Fibroblast of lung (primary cell): ENCODE results near the gene HDLBP. TPM values are rescaled to one million over a fixed set of nuclear protein-coding genes. Genes with fewer than 3 reads are reported as not detected.

Experiments
- DNase-seq, 2 donors: peaks; one replicate each; pipeline versions ENCODE4 v3.0.0 to v3.0.0-alpha.2; 2010; ENCODE audit warnings: low read depth in 2 of 2
- H2AFZ ChIP-seq: 2 replicates; pipeline ENCODE4 v1.5.1; 2012; ENCODE audit warnings: low read length, control low read depth, inconsistent platforms
- H3K27ac ChIP-seq: 2 replicates; pipeline ENCODE4 v1.5.1; 2011; ENCODE audit warnings: low read length, control low read depth; ENCODE audit not compliant: insufficient read depth
- H3K27me3 ChIP-seq: 2 replicates; pipeline ENCODE4 v1.5.1; 2011; ENCODE audit warnings: mild to moderate bottlenecking, low read length; ENCODE audit not compliant: control insufficient read depth, insufficient read depth
- H3K36me3 ChIP-seq: 2 replicates; pipeline ENCODE4 v1.5.1; 2011; ENCODE audit warnings: low read length; ENCODE audit not compliant: control insufficient read depth, insufficient read depth
- H3K4me1 ChIP-seq: 2 replicates; pipeline ENCODE4 v1.5.1; 2011; ENCODE audit warnings: low read length; ENCODE audit not compliant: control insufficient read depth, insufficient read depth; ENCODE audit errors: extremely low read depth
- H3K4me2 ChIP-seq: 2 replicates; pipeline ENCODE4 v1.5.1; 2011; ENCODE audit warnings: low read length, control low read depth; ENCODE audit not compliant: insufficient read depth; ENCODE audit errors: extremely low read depth
- H3K4me3 ChIP-seq, 4 experiments: fragments of 200-600 bp in 1 of 4; sonication (generic) in 1 of 4; replicated peaks in 1 of 4; 2 replicates each; pipeline ENCODE4 v1.5.1; 2011 to 2016; ENCODE audit warnings: low read length in 4 of 4, low read depth in 3 of 4, mild to moderate bottlenecking in 3 of 4, control low read depth in 2 of 4, inconsistent platforms in 1 of 4, mixed read lengths in 1 of 4; ENCODE audit not compliant: insufficient read depth in 1 of 4; ENCODE audit errors: control extremely low read depth in 1 of 4
- H3K79me2 ChIP-seq: 2 replicates; pipeline ENCODE4 v1.5.1; 2012; ENCODE audit warnings: mild to moderate bottlenecking, low read length, inconsistent platforms; ENCODE audit not compliant: control insufficient read depth, insufficient read depth
- H3K9ac ChIP-seq: 2 replicates; pipeline ENCODE4 v1.5.1; 2011; ENCODE audit warnings: mild to moderate bottlenecking, low read length, control low read depth; ENCODE audit not compliant: insufficient read depth
- H3K9me3 ChIP-seq: 2 replicates; pipeline ENCODE4 v1.5.1; 2012; ENCODE audit warnings: low read depth, low read length; ENCODE audit not compliant: control insufficient read depth, insufficient read depth
- H4K20me1 ChIP-seq: 2 replicates; pipeline ENCODE4 v1.5.1; 2011; ENCODE audit warnings: low read length; ENCODE audit not compliant: control insufficient read depth, insufficient read depth; ENCODE audit errors: extremely low read depth
- EZH2 ChIP-seq: IDR thresholded peaks from 2 replicates; pipeline ENCODE4 v1.5.1; 2012; ENCODE audit warnings: low read length, control low read depth, mild to moderate bottlenecking; ENCODE audit errors: missing control alignments
- polyA plus RNA-seq, 2 donors: library from polyadenylated mRNA; depleted of rRNA in 1 of 2; stranded (reverse) in 1 of 2; unstranded in 1 of 2; fragments of >200 nt; gene quantifications; 2 replicates each; pipeline ENCODE4 v1.2.1, GENCODE V29; 2011 to 2012; ENCODE audit warnings: missing spikeins in 1 of 2
- total RNA-seq: library from RNA; depleted of rRNA; stranded (reverse); fragments of >200 nt; gene quantifications from 2 replicates; pipeline ENCODE4 v1.2.1, GENCODE V29; 2014
- TF ChIP-seq, protein P1 (sequence below), 2 donors: IDR thresholded peaks in 1 of 2; conservative IDR thresholded peaks in 1 of 2; 1 replicate in 1 of 2; 2 replicates in 1 of 2; pipeline ENCODE4 v1.5.1; 2011 to 2012; ENCODE audit warnings: low read length in 2 of 2, control low read depth in 1 of 2, inconsistent platforms in 1 of 2, low read depth in 1 of 2, mild to moderate bottlenecking in 1 of 2

Gene HDLBP
- total and polyA plus RNA-seq, 2 donors (not counting 1 experiment from before 2014, with no cell fraction given) = 626 to 1,354 TPM

- Histone ChIP-seq H4K20me1 (no peaks in the 10 kb centered on the region), H3K4me1 (no peaks in the 10 kb centered on the region), H2AFZ (no peak overlapping the region), H3K36me3 (peaks cover 6% of the 10 kb centered on the region), H3K27ac (no peak overlapping the region), H3K4me3 (no peak overlapping the region), H3K27me3 (no peaks in the 10 kb centered on the region), H3K79me2 (no peaks in the 10 kb centered on the region), H3K9ac (no peak overlapping the region), H3K9me3 (no peaks in the 10 kb centered on the region), H3K4me2 (no peak overlapping the region)
- DNase-seq = no peak
- no peak for TF ChIP-seq EZH2
- TF ChIP-seq, protein P1, sequence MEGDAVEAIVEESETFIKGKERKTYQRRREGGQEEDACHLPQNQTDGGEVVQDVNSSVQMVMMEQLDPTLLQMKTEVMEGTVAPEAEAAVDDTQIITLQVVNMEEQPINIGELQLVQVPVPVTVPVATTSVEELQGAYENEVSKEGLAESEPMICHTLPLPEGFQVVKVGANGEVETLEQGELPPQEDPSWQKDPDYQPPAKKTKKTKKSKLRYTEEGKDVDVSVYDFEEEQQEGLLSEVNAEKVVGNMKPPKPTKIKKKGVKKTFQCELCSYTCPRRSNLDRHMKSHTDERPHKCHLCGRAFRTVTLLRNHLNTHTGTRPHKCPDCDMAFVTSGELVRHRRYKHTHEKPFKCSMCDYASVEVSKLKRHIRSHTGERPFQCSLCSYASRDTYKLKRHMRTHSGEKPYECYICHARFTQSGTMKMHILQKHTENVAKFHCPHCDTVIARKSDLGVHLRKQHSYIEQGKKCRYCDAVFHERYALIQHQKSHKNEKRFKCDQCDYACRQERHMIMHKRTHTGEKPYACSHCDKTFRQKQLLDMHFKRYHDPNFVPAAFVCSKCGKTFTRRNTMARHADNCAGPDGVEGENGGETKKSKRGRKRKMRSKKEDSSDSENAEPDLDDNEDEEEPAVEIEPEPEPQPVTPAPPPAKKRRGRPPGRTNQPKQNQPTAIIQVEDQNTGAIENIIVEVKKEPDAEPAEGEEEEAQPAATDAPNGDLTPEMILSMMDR (conservative IDR thresholded peaks at IDR 0.05 in 1 of 2, IDR thresholded peaks at IDR 0.05 in 1 of 2; ENCODE audit: low read depth in 1 of 2, low read length in 2 of 2) = no peak
These were observed 135.0 kb downstream of the HDLBP start for GRCh38 chr2:241180495-241180894.

- peak in 1 of 2 donors; percentile 43 for DNase-seq
These were observed 135.6 kb downstream of the HDLBP start for GRCh38 chr2:241179899-241180298.

GRCh38 chr2:241178961-241179360, 136.5 kb downstream of the HDLBP start:
- Histone ChIP-seq H3K4me3 (no peak overlapping the region), H2AFZ (no peak overlapping the region), H3K4me1 (no peaks in the 10 kb centered on the region), H3K27ac (no peak overlapping the region), H3K9me3 (no peaks in the 10 kb centered on the region), H3K36me3 (peaks cover 6% of the 10 kb centered on the region), H3K27me3 (no peaks in the 10 kb centered on the region), H4K20me1 (no peaks in the 10 kb centered on the region), H3K9ac (no peak overlapping the region), H3K79me2 (no peaks in the 10 kb centered on the region), H3K4me2 (no peak overlapping the region)
- TF ChIP-seq, protein P1 (conservative IDR thresholded peaks at IDR 0.05 in 1 of 2, IDR thresholded peaks at IDR 0.05 in 1 of 2; ENCODE audit: low read depth in 1 of 2, low read length in 2 of 2) = no peak
- no peak for TF ChIP-seq EZH2
- no peak for DNase-seq

More at GRCh38 chr2:241179899-241180298, 135.6 kb downstream of the HDLBP start:
- H3K4me3 ChIP-seq = no peak overlapping the region
- no peaks in the 10 kb centered on the region for H3K9me3 ChIP-seq
- H2AFZ ChIP-seq = no peak overlapping the region
- no peaks in the 10 kb centered on the region for H3K79me2 ChIP-seq
- TF ChIP-seq, protein P1 (conservative IDR thresholded peaks at IDR 0.05 in 1 of 2, IDR thresholded peaks at IDR 0.05 in 1 of 2; ENCODE audit: low read depth in 1 of 2, low read length in 2 of 2) = no peak
- TF ChIP-seq EZH2 = no peak
- H3K27ac ChIP-seq = no peak overlapping the region
- H3K36me3 ChIP-seq = peaks cover 6% of the 10 kb centered on the region
- H3K27me3 ChIP-seq = no peaks in the 10 kb centered on the region
- H3K4me2 ChIP-seq = no peak overlapping the region
- no peaks in the 10 kb centered on the region for H4K20me1 ChIP-seq
- H3K4me1 ChIP-seq = no peaks in the 10 kb centered on the region
- no peak overlapping the region for H3K9ac ChIP-seq
